ENCODE results near the gene ADGRL3. TPM values are rescaled to one million over a fixed set of nuclear protein-coding genes. Genes with fewer than 3 reads are reported as not detected.

Gene ADGRL3
- polyA plus RNA-seq, 3 donors from 2014 or later = not detected

GRCh38 chr4:61561028-61561427 is 360.9 kb downstream of the ADGRL3 start:
- no peak overlapping the region for H3K27ac Mint-ChIP-seq
- no peaks in the 10 kb centered on the region for H3K4me1 Mint-ChIP-seq
- peaks cover 6 to 48% (median 18%) of the 10 kb centered on the region in 6 donors for H3K9me3 Mint-ChIP-seq
- no peak overlapping the region for H3K4me3 Mint-ChIP-seq
- H3K27me3 Mint-ChIP-seq (ENCODE audit: low read depth in 3 of 3) = peaks cover 0 to 2% (median 1%) of the 10 kb centered on the region in 3 donors
- no peaks in the 10 kb centered on the region for H3K36me3 Mint-ChIP-seq
- no peak for DNase-seq

GRCh38 chr4:61571761-61572559 is 371.8 kb downstream of the ADGRL3 start:
- H3K4me1 Mint-ChIP-seq = no peaks in the 10 kb centered on the region
- H3K27me3 Mint-ChIP-seq (ENCODE audit: low read depth in 3 of 3) = no peaks in the 10 kb centered on the region
- H3K9me3 Mint-ChIP-seq = peaks cover 4 to 40% (median 15%) of the 10 kb centered on the region in 6 donors
- H3K4me3 Mint-ChIP-seq = no peak overlapping the region
- no peaks in the 10 kb centered on the region for H3K36me3 Mint-ChIP-seq
- no peak for DNase-seq
- no peak overlapping the region for H3K27ac Mint-ChIP-seq

- DNase-seq = no peak
- Mint-ChIP-seq H3K36me3 (peaks cover 0 to 5% (median 0%) of the 10 kb centered on the region in 3 donors), H3K27me3 (ENCODE audit: low read depth in 3 of 3) (no peaks in the 10 kb centered on the region), H3K4me3 (no peak overlapping the region), H3K4me1 (no peaks in the 10 kb centered on the region), H3K9me3 (peaks cover 6 to 32% (median 16%) of the 10 kb centered on the region in 6 donors), H3K27ac (no peak overlapping the region)
These were observed 375.7 kb downstream of the ADGRL3 start for GRCh38 chr4:61575796-61576195.

- H3K36me3 Mint-ChIP-seq = peaks cover 0 to 5% (median 0%) of the 10 kb centered on the region in 3 donors
- no peak for DNase-seq
- H3K9me3 Mint-ChIP-seq = peaks cover 19 to 49% (median 31%) of the 10 kb centered on the region in 6 donors
- H3K27ac Mint-ChIP-seq = no peak overlapping the region
- H3K4me3 Mint-ChIP-seq = no peak overlapping the region
- H3K4me1 Mint-ChIP-seq = no peaks in the 10 kb centered on the region
- H3K27me3 Mint-ChIP-seq (ENCODE audit: low read depth in 3 of 3) = peaks cover 0 to 2% (median 0%) of the 10 kb centered on the region in 3 donors
These were observed 379.7 kb downstream of the ADGRL3 start for GRCh38 chr4:61579786-61580185.

- no peak for DNase-seq
- H3K9me3 Mint-ChIP-seq = peaks cover 19 to 49% (median 33%) of the 10 kb centered on the region in 6 donors
- H3K27ac Mint-ChIP-seq = peak overlapping the region in 1 of 6 donors; percentile 34
- no peaks in the 10 kb centered on the region for H3K4me1 Mint-ChIP-seq
- H3K27me3 Mint-ChIP-seq (ENCODE audit: low read depth in 3 of 3) = peaks cover 0 to 2% (median 0%) of the 10 kb centered on the region in 3 donors
- no peak overlapping the region for H3K4me3 Mint-ChIP-seq
- H3K36me3 Mint-ChIP-seq = peaks cover 0 to 5% (median 0%) of the 10 kb centered on the region in 3 donors
These were observed 380.7 kb downstream of the ADGRL3 start for GRCh38 chr4:61580721-61581377.

GRCh38 chr4:61583696-61584095 is 383.6 kb downstream of the ADGRL3 start:
- no peak overlapping the region for H3K27ac Mint-ChIP-seq
- H3K4me1 Mint-ChIP-seq = no peaks in the 10 kb centered on the region
- H3K4me3 Mint-ChIP-seq = no peak overlapping the region
- peaks cover 20 to 46% (median 30%) of the 10 kb centered on the region in 6 donors for H3K9me3 Mint-ChIP-seq
- no peak for DNase-seq
- H3K36me3 Mint-ChIP-seq = peaks cover 0 to 2% (median 0%) of the 10 kb centered on the region in 3 donors
- H3K27me3 Mint-ChIP-seq (ENCODE audit: low read depth in 3 of 3) = peaks cover 0 to 2% (median 0%) of the 10 kb centered on the region in 3 donors

- Mint-ChIP-seq H3K4me1 (no peaks in the 10 kb centered on the region), H3K27me3 (ENCODE audit: low read depth in 3 of 3) (peaks cover 0 to 2% (median 0%) of the 10 kb centered on the region in 3 donors), H3K4me3 (no peak overlapping the region), H3K36me3 (no peaks in the 10 kb centered on the region), H3K9me3 (peaks cover 8 to 40% (median 23%) of the 10 kb centered on the region in 6 donors), H3K27ac (no peak overlapping the region)
- no peak for DNase-seq
These were observed 388.7 kb downstream of the ADGRL3 start for GRCh38 chr4:61588621-61589402.

GRCh38 chr4:61590881-61591280 is 390.8 kb downstream of the ADGRL3 start:
- H3K4me1 Mint-ChIP-seq = no peaks in the 10 kb centered on the region
- H3K4me3 Mint-ChIP-seq = no peak overlapping the region
- no peak for DNase-seq
- peaks cover 5 to 45% (median 26%) of the 10 kb centered on the region in 6 donors for H3K9me3 Mint-ChIP-seq
- H3K36me3 Mint-ChIP-seq = peaks cover 0 to under 1% (median 0%) of the 10 kb centered on the region in 3 donors
- no peak overlapping the region for H3K27ac Mint-ChIP-seq
- H3K27me3 Mint-ChIP-seq (ENCODE audit: low read depth in 3 of 3) = peaks cover 0 to 2% (median 0%) of the 10 kb centered on the region in 3 donors

- Mint-ChIP-seq H3K27ac (no peak overlapping the region), H3K36me3 (peaks cover 0 to 3% (median 0%) of the 10 kb centered on the region in 3 donors), H3K27me3 (ENCODE audit: low read depth in 3 of 3) (peaks cover 0 to 2% (median 0%) of the 10 kb centered on the region in 3 donors), H3K4me3 (no peak overlapping the region), H3K9me3 (peaks cover 9 to 57% (median 17%) of the 10 kb centered on the region in 6 donors), H3K4me1 (no peaks in the 10 kb centered on the region)
- no peak for DNase-seq
These were observed 396.6 kb downstream of the ADGRL3 start for GRCh38 chr4:61596606-61597340.

- DNase-seq = no peak
- Mint-ChIP-seq H3K27ac (no peak overlapping the region), H3K9me3 (peaks cover 9 to 58% (median 20%) of the 10 kb centered on the region in 6 donors), H3K36me3 (no peaks in the 10 kb centered on the region), H3K4me1 (no peaks in the 10 kb centered on the region), H3K4me3 (no peak overlapping the region), H3K27me3 (ENCODE audit: low read depth in 3 of 3) (peaks cover 0 to 2% (median 0%) of the 10 kb centered on the region in 3 donors)
These were observed 403.0 kb downstream of the ADGRL3 start for GRCh38 chr4:61603086-61603485.

- Mint-ChIP-seq H3K27ac (no peak overlapping the region), H3K4me3 (no peak overlapping the region), H3K4me1 (no peaks in the 10 kb centered on the region), H3K9me3 (peaks cover 9 to 55% (median 21%) of the 10 kb centered on the region in 6 donors), H3K36me3 (no peaks in the 10 kb centered on the region), H3K27me3 (ENCODE audit: low read depth in 3 of 3) (peaks cover 0 to 2% (median 0%) of the 10 kb centered on the region in 3 donors)
- no peak for DNase-seq
These were observed 403.9 kb downstream of the ADGRL3 start for GRCh38 chr4:61604054-61604453.

GRCh38 chr4:61605984-61606383 is 405.9 kb downstream of the ADGRL3 start:
- no peak for DNase-seq
- Mint-ChIP-seq H3K27me3 (ENCODE audit: low read depth in 3 of 3) (peaks cover 0 to 2% (median 0%) of the 10 kb centered on the region in 3 donors), H3K4me3 (no peak overlapping the region), H3K9me3 (peaks cover 6 to 54% (median 21%) of the 10 kb centered on the region in 6 donors), H3K4me1 (no peaks in the 10 kb centered on the region), H3K36me3 (no peaks in the 10 kb centered on the region), H3K27ac (no peak overlapping the region)

GRCh38 chr4:61614231-61614630 is 414.1 kb downstream of the ADGRL3 start:
- no peaks in the 10 kb centered on the region for H3K36me3 Mint-ChIP-seq
- H3K4me1 Mint-ChIP-seq = no peaks in the 10 kb centered on the region
- no peak overlapping the region for H3K27ac Mint-ChIP-seq
- DNase-seq = no peak
- H3K27me3 Mint-ChIP-seq (ENCODE audit: low read depth in 3 of 3) = no peaks in the 10 kb centered on the region
- peaks cover 3 to 31% (median 19%) of the 10 kb centered on the region in 6 donors for H3K9me3 Mint-ChIP-seq
- no peak overlapping the region for H3K4me3 Mint-ChIP-seq

All from immature natural killer cell (primary cell).